Smooth muscle cell (in vitro differentiated cells): ENCODE results near the gene NFIB. TPM values are rescaled to one million over a fixed set of nuclear protein-coding genes. Genes with fewer than 3 reads are reported as not detected.

Source experiments
- DNase-seq: peaks from one replicate; lab custom pipeline; 2025; ENCODE audit not compliant: unreplicated experiment; lab: John Stamatoyannopoulos, UW
- H2AFZ ChIP-seq: fragments of 200-600 bp; sonication (generic); 2 replicates; pipeline ENCODE4 v1.6.0; 2016; ENCODE audit warnings: antibody characterized with exemption, low read depth, mild to moderate bottlenecking
- H3F3A ChIP-seq: fragments of 200-600 bp; sonication (generic); 2 replicates; pipeline ENCODE4 v1.6.0; 2017; ENCODE audit warnings: antibody characterized with exemption, low read depth
- H3K27ac ChIP-seq: fragments of 200-600 bp; sonication (generic); 2 replicates; pipeline ENCODE4 v1.5.1; 2016; ENCODE audit warnings: low read depth, mild to moderate bottlenecking
- H3K27me3 ChIP-seq: fragments of 200-600 bp; sonication (generic); 2 replicates; pipeline ENCODE4 v1.6.1; 2016; ENCODE audit warnings: low read depth, mild to moderate bottlenecking
- H3K36me3 ChIP-seq: fragments of 200-600 bp; sonication (generic); 2 replicates; pipeline ENCODE4 v1.5.1; 2016; ENCODE audit warnings: low read depth
- H3K4me1 ChIP-seq: fragments of 200-600 bp; sonication (generic); 2 replicates; pipeline ENCODE4 v1.5.1; 2016; ENCODE audit warnings: low read depth
- H3K4me2 ChIP-seq: fragments of 200-600 bp; sonication (generic); 2 replicates; pipeline ENCODE4 v1.6.0; 2016; ENCODE audit warnings: mild to moderate bottlenecking
- H3K4me3 ChIP-seq: fragments of 200-600 bp; sonication (generic); 2 replicates; pipeline ENCODE4 v1.5.1; 2016; ENCODE audit warnings: mild to moderate bottlenecking
- H3K79me2 ChIP-seq: fragments of 200-600 bp; sonication (generic); 2 replicates; pipeline ENCODE4 v1.6.0; 2016; ENCODE audit warnings: low read depth, mild to moderate bottlenecking
- H3K9ac ChIP-seq: fragments of 200-600 bp; sonication (generic); 2 replicates; pipeline ENCODE4 v1.6.0; 2016; ENCODE audit warnings: low read depth
- H3K9me3 ChIP-seq: fragments of 200-600 bp; sonication (generic); replicated peaks from 2 replicates; pipeline ENCODE4 v1.5.1; 2016; ENCODE audit warnings: low read depth
- H4K20me1 ChIP-seq: fragments of 200-600 bp; sonication (generic); 2 replicates; pipeline ENCODE4 v1.6.0; 2016; ENCODE audit warnings: low read depth
- CTCF ChIP-seq: fragments of 200-600 bp; sonication (generic); IDR thresholded peaks from 2 replicates; pipeline ENCODE4 v1.5.1; 2017; ENCODE audit warnings: borderline replicate concordance, mild to moderate bottlenecking, antibody characterized with exemption; ENCODE audit not compliant: insufficient read depth, poor library complexity, severe bottlenecking
- WGBS: methylation state at CpG from one replicate; pipeline ENCODE4 v1.1.7; 2016; ENCODE audit warnings: low lambda C conversion rate; 5-methylcytosine and 5-hydroxymethylcytosine counted together
- polyA plus RNA-seq: library from polyadenylated mRNA; unstranded; fragments of >200 nt; fragmentation: Nextera tagmentation; extraction: Ambion mirVana; gene quantifications from 2 replicates; pipeline ENCODE4 v1.2.1, GENCODE V29; 2016
- total RNA-seq: library from RNA; depleted of rRNA; stranded (reverse); fragments of >200 nt; gene quantifications from 2 replicates; pipeline ENCODE4 v1.2.3, GENCODE V29; 2014

The NFIB gene
- total and polyA plus RNA-seq, 2 experiments from 2014 or later: 0.93 to 1.7 TPM

GRCh38 chr9:14327036-14327435 lies 13.1 kb upstream of the NFIB start:
- no peak overlapping the region for H3K4me2 ChIP-seq
- H3K79me2 ChIP-seq: no peaks in the 10 kb centered on the region
- no peak for DNase-seq
- H3K4me1 ChIP-seq: no peaks in the 10 kb centered on the region
- H3F3A ChIP-seq: no peaks in the 10 kb centered on the region
- no peak overlapping the region for H2AFZ ChIP-seq
- H3K4me3 ChIP-seq: no peak overlapping the region
- no peak for TF ChIP-seq CTCF
- no peak overlapping the region for H3K27ac ChIP-seq
- no peaks in the 10 kb centered on the region for H3K9me3 ChIP-seq
- H4K20me1 ChIP-seq: no peaks in the 10 kb centered on the region
- H3K9ac ChIP-seq: no peak overlapping the region
- 94% methylated on average over 4 of the region's 4 CpGs for WGBS
- H3K27me3 ChIP-seq: no peaks in the 10 kb centered on the region
- H3K36me3 ChIP-seq: no peaks in the 10 kb centered on the region

GRCh38 chr9:14326264-14326826 lies 12.4 kb upstream of the NFIB start:
- Histone ChIP-seq H3K4me3 (no peak overlapping the region), H3K36me3 (no peaks in the 10 kb centered on the region), H3K9me3 (no peaks in the 10 kb centered on the region), H3K4me2 (no peak overlapping the region), H3K27me3 (no peaks in the 10 kb centered on the region), H2AFZ (no peak overlapping the region), H3K27ac (no peak overlapping the region), H3F3A (no peaks in the 10 kb centered on the region), H3K4me1 (no peaks in the 10 kb centered on the region), H3K9ac (no peak overlapping the region), H4K20me1 (no peaks in the 10 kb centered on the region), H3K79me2 (no peaks in the 10 kb centered on the region)
- TF ChIP-seq CTCF: no peak
- no peak for DNase-seq
- 75% methylated on average over 3 of the region's 3 CpGs for WGBS

- DNase-seq: no peak
- no peaks in the 10 kb centered on the region for H4K20me1 ChIP-seq
- no peak for TF ChIP-seq CTCF
- no peak overlapping the region for H3K27ac ChIP-seq
- no peaks in the 10 kb centered on the region for H3K9me3 ChIP-seq
- H3K27me3 ChIP-seq: no peaks in the 10 kb centered on the region
- H2AFZ ChIP-seq: no peak overlapping the region
- H3K79me2 ChIP-seq: no peaks in the 10 kb centered on the region
- no peak overlapping the region for H3K4me2 ChIP-seq
- H3K4me1 ChIP-seq: no peaks in the 10 kb centered on the region
- no peak overlapping the region for H3K4me3 ChIP-seq
- H3F3A ChIP-seq: no peaks in the 10 kb centered on the region
- no peaks in the 10 kb centered on the region for H3K36me3 ChIP-seq
- H3K9ac ChIP-seq: no peak overlapping the region
Measured at GRCh38 chr9:14325147-14325546, 11.2 kb upstream of the NFIB start.

GRCh38 chr9:14323985-14324650 lies 10.2 kb upstream of the NFIB start:
- 95% methylated on average over 2 of the region's 2 CpGs for WGBS
- peak overlapping the region; percentile 67 for H3K4me3 ChIP-seq
- H3K4me2 ChIP-seq: peak overlapping the region; percentile 86
- no peaks in the 10 kb centered on the region for H3K36me3 ChIP-seq
- H3K9me3 ChIP-seq: no peaks in the 10 kb centered on the region
- H3K27me3 ChIP-seq: no peaks in the 10 kb centered on the region
- H2AFZ ChIP-seq: no peak overlapping the region
- no peak for DNase-seq
- H4K20me1 ChIP-seq: no peaks in the 10 kb centered on the region
- H3K27ac ChIP-seq: no peak overlapping the region
- no peak overlapping the region for H3K9ac ChIP-seq
- no peaks in the 10 kb centered on the region for H3K4me1 ChIP-seq
- TF ChIP-seq CTCF: no peak
- no peaks in the 10 kb centered on the region for H3K79me2 ChIP-seq
- H3F3A ChIP-seq: no peaks in the 10 kb centered on the region
